Measurements from ENCODE around the gene DIO2.

DIO2 gene

GRCh38 chr14:80211153-80212022, at the start of gene DIO2:
TSS of gene DIO2 (minus strand) at chr14:80211504. CDS start at chr14:80211472, 32 bp downstream.
- no peak for TF ChIP-seq CTCF (IDR thresholded peaks at IDR 0.05; ENCODE audit: low read length, missing control alignments)
- H3K4me3 ChIP-seq (replicated peaks; ENCODE audit: low read depth, low read length) = peak within 1 kb of the TSS; percentile 52
- peak; percentile 35 for DNase-seq (ENCODE audit: low read depth)

DNA sequence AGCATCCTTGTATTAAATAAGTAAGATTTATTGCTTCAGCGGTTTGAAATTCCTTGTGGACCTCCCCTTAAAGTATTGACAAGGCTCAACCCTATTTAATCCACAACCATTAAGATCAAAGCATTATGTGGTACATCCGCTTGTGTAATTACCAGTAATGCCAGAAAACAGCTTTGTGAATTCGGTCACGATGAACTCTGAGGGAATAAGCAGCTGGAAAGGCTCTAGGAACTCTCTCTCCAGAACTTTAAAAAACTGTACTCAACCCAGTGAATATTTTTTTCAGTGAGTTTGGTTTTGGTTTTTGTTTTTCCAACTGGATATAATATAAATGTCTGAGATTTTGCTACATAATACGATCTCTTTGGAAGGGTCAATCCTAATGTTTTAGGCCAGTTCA, 49.3 kb upstream of the DIO2 start:
- DNase-seq (ENCODE audit: low read depth) = no peak
- no peak for TF ChIP-seq CTCF (IDR thresholded peaks at IDR 0.05; ENCODE audit: low read length, missing control alignments)
- H3K4me3 ChIP-seq (replicated peaks; ENCODE audit: low read depth, low read length) = no peak overlapping the region

DNA sequence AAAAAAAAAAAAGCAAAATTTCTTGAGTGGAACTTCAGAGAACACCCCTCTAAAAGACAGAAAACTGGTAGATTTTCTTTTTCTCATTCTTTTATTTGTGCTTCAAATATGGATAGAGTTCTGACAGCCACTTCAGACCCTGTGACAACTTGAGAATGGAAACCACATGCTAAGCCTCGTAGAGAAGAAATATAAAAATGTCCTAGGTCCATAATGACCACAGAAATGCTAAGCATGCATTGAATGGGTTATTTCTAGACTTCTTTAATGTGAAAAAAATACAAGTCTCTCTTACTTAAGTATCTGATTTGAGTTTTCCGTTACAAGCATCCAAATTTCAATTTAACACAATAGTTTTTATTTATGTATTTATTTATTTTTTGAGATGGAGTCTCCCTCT, 28.3 kb upstream of the DIO2 start:
- no peak for TF ChIP-seq CTCF (IDR thresholded peaks at IDR 0.05; ENCODE audit: low read length, missing control alignments)
- no peak for DNase-seq (ENCODE audit: low read depth)
- no peak overlapping the region for H3K4me3 ChIP-seq (replicated peaks; ENCODE audit: low read depth, low read length)

- no peak overlapping the region for H3K4me3 ChIP-seq (replicated peaks; ENCODE audit: low read depth, low read length)
- no peak for DNase-seq (ENCODE audit: low read depth)
- TF ChIP-seq CTCF (IDR thresholded peaks at IDR 0.05; ENCODE audit: low read length, missing control alignments) = no peak
These were observed 25.8 kb upstream of the DIO2 start for GRCh38 chr14:80237143-80237542.

- TF ChIP-seq CTCF (IDR thresholded peaks at IDR 0.05; ENCODE audit: low read length, missing control alignments) = no peak
- no peak overlapping the region for H3K4me3 ChIP-seq (replicated peaks; ENCODE audit: low read depth, low read length)
- DNase-seq (ENCODE audit: low read depth) = no peak
These were observed 22.3 kb upstream of the DIO2 start for GRCh38 chr14:80233470-80234089.

DNA sequence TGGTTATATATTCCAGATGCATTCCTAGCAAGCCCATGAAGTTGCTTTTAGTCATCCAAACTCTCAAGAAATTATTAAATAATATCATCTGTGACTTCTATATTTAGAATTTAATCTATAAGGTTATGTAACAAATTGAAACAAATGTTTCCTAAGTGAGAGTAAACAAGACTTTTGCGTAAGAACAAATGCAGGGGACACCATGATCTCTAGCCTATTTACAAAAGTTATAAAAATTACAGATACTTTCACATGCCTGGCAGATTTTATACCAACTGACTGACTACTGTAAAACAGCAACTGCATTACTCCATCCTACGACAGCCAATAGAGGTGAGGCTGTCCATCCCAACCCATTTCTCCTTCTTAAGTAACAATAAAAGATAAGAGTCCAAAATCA, 20.4 kb upstream of the DIO2 start:
- TF ChIP-seq CTCF (IDR thresholded peaks at IDR 0.05; ENCODE audit: low read length, missing control alignments) = no peak
- DNase-seq (ENCODE audit: low read depth) = no peak
- H3K4me3 ChIP-seq (replicated peaks; ENCODE audit: low read depth, low read length) = no peak overlapping the region

Measured in fibroblast of pulmonary artery (primary cell).